Endothelial cell (in vitro differentiated cells): ENCODE data around the gene CTNS. TPM values are rescaled to one million over a fixed set of nuclear protein-coding genes. Genes with fewer than 3 reads are reported as not detected.
A peak's percentile ranks its signal among the peaks of the same experiment; 100 is the strongest.

Source experiments
- DNase-seq: peaks from one replicate; pipeline ENCODE4 v3.0.0; 2021; ENCODE audit warnings: low spot score
- H3K27ac Mint-ChIP-seq: one replicate; pipeline ENCODE4 v1.8.0; 2021; ENCODE audit warnings: mixed read lengths, inconsistent platforms; ENCODE audit not compliant: unreplicated experiment
- H3K27me3 Mint-ChIP-seq: one replicate; pipeline ENCODE4 v1.8.0; 2021; ENCODE audit warnings: mild to moderate bottlenecking, moderate library complexity, mixed read lengths, inconsistent platforms; ENCODE audit not compliant: unreplicated experiment
- H3K36me3 Mint-ChIP-seq: one replicate; pipeline ENCODE4 v1.8.0; 2021; ENCODE audit warnings: mild to moderate bottlenecking, low read depth, mixed read lengths, inconsistent platforms; ENCODE audit not compliant: unreplicated experiment
- H3K4me1 Mint-ChIP-seq: one replicate; pipeline ENCODE4 v1.8.0; 2021; ENCODE audit warnings: mild to moderate bottlenecking, mixed read lengths, inconsistent platforms; ENCODE audit not compliant: unreplicated experiment
- H3K4me3 Mint-ChIP-seq: one replicate; pipeline ENCODE4 v1.8.0; 2021; ENCODE audit warnings: mild to moderate bottlenecking, mixed read lengths, inconsistent platforms; ENCODE audit not compliant: unreplicated experiment
- H3K9me3 Mint-ChIP-seq: one replicate; pipeline ENCODE4 v1.8.0; 2021; ENCODE audit warnings: mixed read lengths, inconsistent platforms; ENCODE audit not compliant: unreplicated experiment
- CTCF ChIP-seq: fragments of 200-600 bp; sonication (generic); IDR thresholded peaks from one replicate; pipeline ENCODE4 v1.5.0; 2021; ENCODE audit warnings: antibody characterized with exemption; ENCODE audit not compliant: unreplicated experiment
- total RNA-seq: library from RNA; stranded (reverse); fragmentation: NEBNext Ultra II Directional; extraction: Animal tissue kit (Norgen Biotek cat#: 25700); gene quantifications from one replicate; pipeline ENCODE4 v1.2.1, GENCODE V29; 2021; ENCODE audit not compliant: unreplicated experiment

The CTNS gene
- total RNA-seq, 1 donor from 2014 or later: 17.5 TPM

GRCh38 chr17:3688027-3688553 is 51.5 kb downstream of the CTNS start:
- no peak overlapping the region for H3K4me3 Mint-ChIP-seq
- H3K4me1 Mint-ChIP-seq: peaks cover 4% of the 10 kb centered on the region
- peaks cover 9% of the 10 kb centered on the region for H3K27me3 Mint-ChIP-seq
- no peak for TF ChIP-seq CTCF
- peaks cover 4% of the 10 kb centered on the region for H3K36me3 Mint-ChIP-seq
- H3K27ac Mint-ChIP-seq: no peak overlapping the region
- H3K9me3 Mint-ChIP-seq: no peaks in the 10 kb centered on the region
- no peak for DNase-seq

GRCh38 chr17:3688852-3689261 is 52.3 kb downstream of the CTNS start:
- Mint-ChIP-seq H3K4me3 (no peak overlapping the region), H3K27ac (no peak overlapping the region), H3K27me3 (peaks cover 9% of the 10 kb centered on the region), H3K9me3 (no peaks in the 10 kb centered on the region), H3K4me1 (peaks cover 4% of the 10 kb centered on the region), H3K36me3 (peaks cover 4% of the 10 kb centered on the region)
- DNase-seq: no peak
- TF ChIP-seq CTCF: no peak

- H3K27ac Mint-ChIP-seq: peak overlapping the region; percentile 31
- TF ChIP-seq CTCF: no peak
These were observed 52.9 kb downstream of the CTNS start for GRCh38 chr17:3689262-3690093.

GRCh38 chr17:3690094-3690715 is 53.6 kb downstream of the CTNS start:
- H3K27me3 Mint-ChIP-seq: peaks cover 9% of the 10 kb centered on the region
- no peak for DNase-seq
- H3K4me3 Mint-ChIP-seq: no peak overlapping the region
- H3K36me3 Mint-ChIP-seq: peaks cover 4% of the 10 kb centered on the region
- TF ChIP-seq CTCF: no peak
- H3K27ac Mint-ChIP-seq: no peak overlapping the region
- peaks cover 4% of the 10 kb centered on the region for H3K4me1 Mint-ChIP-seq
- no peaks in the 10 kb centered on the region for H3K9me3 Mint-ChIP-seq

More at GRCh38 chr17:3689262-3690093, 52.9 kb downstream of the CTNS start:
- peaks cover 10% of the 10 kb centered on the region for H3K27me3 Mint-ChIP-seq
- H3K4me1 Mint-ChIP-seq: peaks cover 4% of the 10 kb centered on the region
- peaks cover 4% of the 10 kb centered on the region for H3K36me3 Mint-ChIP-seq
- no peak for DNase-seq
- peak overlapping the region; percentile 11 for H3K4me3 Mint-ChIP-seq
- H3K9me3 Mint-ChIP-seq: no peaks in the 10 kb centered on the region
